ENCODE data around the gene PITRM1. TPM values are rescaled to one million over a fixed set of nuclear protein-coding genes. Genes with fewer than 3 reads are reported as not detected.
"Not testable (repeated sequence)": the region's sequence is repeated elsewhere in the genome, so short reads cannot be mapped to it uniquely, and the experiment has no call there.

The PITRM1 gene
- total RNA-seq, 1 experiment from 2014 or later: 134 TPM

DNA sequence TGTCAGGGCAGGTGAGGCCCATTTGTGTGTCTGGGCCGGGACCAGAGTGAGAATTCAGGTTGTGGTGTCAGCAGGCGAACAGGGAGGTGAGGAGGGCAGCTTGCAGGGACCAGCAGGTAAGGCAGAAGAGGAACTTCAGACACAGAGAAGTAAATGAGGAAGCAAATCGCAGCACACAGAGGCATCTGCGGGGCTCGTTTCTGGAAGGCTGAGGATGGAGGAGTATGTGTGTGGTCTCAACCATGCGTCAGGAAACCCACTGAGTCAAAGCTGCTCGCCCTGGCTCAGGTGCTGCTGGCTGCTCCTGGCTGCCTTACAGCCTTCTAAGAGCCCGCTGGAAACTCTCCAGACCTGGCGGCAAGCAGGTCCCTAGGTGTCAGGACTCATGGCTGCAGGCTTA lies 26.9 kb upstream of the PITRM1 start:
- DNase-seq (ENCODE audit: low read depth): no peak

GRCh38 chr10:3198900-3199299 lies 26.3 kb upstream of the PITRM1 start:
- no peak for DNase-seq (ENCODE audit: low read depth)

DNA sequence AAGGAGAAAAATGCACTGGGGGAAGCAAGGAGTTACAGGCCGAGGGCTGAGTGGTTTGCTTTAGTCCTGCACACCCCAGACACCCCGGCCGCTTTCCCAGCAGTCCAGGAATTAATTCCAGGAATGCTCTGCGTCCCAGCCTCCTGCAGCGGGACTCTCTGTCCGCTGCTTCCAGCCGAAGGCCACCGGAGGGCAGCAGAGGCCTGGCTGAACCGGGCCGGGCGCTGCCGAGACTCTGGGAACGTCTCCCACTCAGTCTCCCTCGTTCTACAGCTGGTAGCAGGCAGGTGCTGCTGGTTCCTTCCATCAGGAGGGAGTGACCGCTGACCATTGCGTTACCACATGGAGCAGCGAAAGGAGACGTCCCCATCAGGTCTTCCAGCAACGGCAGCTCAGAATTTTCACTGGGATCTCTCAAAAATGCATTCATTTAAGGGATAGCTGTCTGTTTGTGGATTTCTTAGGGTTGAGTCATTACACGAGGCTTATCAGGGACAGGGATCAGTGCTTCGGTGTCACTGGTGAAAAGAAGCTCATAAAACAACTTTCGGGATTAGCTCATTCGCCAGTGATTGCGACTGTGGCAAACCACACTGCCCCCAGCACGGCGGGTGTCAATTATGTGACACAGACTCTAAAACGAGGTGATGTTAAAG lies 24.9 kb upstream of the PITRM1 start:
- DNase-seq (ENCODE audit: low read depth): peak; percentile 77

DNA sequence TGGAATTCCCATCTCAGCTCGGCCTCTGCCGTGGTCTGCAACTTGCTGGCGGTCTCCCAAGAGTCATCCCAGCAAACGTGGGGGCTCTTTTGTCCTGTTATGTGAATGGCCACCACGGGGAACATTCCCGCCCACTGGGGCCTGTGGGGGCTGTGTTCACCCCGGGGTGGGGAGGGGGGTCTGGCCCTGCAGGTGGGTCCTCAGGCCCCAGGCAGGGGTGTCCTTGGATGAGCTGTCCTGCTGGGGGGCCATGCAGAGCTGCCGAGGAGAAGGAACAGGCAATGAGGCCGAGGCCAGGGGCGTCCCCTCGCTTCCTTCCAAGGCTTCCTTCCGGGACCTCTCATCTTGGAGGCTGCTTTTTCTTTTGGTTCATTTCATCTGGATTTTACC lies 24.4 kb upstream of the PITRM1 start:
- no peak for DNase-seq (ENCODE audit: low read depth)

- DNase-seq (ENCODE audit: low read depth): no peak
Measured at GRCh38 chr10:3196482-3196881, 23.9 kb upstream of the PITRM1 start.

GRCh38 chr10:3195726-3196125 lies 23.1 kb upstream of the PITRM1 start:
- peak; percentile 24 for DNase-seq (ENCODE audit: low read depth)

GRCh38 chr10:3195286-3195685 lies 22.7 kb upstream of the PITRM1 start:
- DNase-seq (ENCODE audit: low read depth): no peak

DNA sequence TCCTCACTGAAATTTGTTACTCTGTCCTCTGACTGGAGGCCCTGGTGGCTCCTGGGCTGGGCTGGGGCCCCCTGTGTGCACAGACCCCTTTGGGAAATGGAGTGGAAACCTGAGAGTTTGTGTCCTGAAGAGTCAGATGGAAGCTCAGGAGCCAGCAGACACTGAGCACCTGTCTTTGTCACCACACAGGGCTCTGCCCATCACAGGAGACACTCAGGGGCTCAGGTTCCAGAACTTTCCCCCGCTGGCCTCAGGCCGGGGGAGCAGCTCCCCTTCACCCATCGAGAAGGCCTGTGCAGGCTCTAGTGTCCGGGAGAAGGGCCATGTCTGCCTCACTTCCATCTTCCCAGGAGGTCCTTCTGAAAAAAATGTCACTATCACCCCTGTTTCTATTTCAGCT lies 22.3 kb upstream of the PITRM1 start:
- DNase-seq (ENCODE audit: low read depth): no peak

GRCh38 chr10:3193751-3194150 lies 21.2 kb upstream of the PITRM1 start:
- DNase-seq (ENCODE audit: low read depth): no peak

DNA sequence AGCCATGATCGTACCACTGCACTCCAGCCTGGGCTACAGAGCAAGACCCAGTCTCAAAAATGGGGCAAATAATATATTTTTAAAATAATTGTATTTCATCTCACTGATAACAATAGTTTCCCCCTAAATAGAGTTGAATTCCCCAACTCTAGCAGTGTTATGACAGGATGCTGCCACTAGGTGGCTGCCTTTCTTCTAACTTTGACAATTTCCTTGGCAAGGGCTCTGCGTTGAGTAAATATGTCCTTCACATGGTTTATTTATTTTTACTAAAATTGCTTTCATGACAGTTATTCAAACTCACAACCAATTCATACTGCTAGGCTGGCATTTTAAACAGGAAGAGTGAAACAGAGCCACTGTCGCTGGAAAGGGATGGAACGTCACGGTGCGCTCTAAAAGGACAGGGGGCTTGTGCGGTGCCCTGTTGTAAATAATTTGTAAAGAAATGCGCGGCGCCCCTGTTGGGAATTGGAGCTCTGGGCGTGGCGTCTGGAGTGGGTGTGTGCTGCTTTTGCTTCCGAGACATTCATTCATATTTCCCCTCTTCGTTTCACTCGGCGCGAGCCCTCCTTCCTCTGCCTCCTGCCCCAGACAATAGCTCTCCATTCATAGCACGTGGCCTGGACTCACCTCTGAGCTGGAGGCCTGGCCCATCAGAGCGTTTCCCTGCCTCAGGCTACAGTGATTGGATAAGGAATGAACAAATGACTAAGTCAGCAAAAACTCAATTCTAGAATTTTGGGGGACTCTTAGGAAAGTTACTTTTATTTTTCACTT lies 20.5 kb upstream of the PITRM1 start:
- DNase-seq (ENCODE audit: low read depth): peak; percentile 58

- DNase-seq (ENCODE audit: low read depth): no peak
Measured at GRCh38 chr10:3190817-3191216, 18.2 kb upstream of the PITRM1 start.

DNA sequence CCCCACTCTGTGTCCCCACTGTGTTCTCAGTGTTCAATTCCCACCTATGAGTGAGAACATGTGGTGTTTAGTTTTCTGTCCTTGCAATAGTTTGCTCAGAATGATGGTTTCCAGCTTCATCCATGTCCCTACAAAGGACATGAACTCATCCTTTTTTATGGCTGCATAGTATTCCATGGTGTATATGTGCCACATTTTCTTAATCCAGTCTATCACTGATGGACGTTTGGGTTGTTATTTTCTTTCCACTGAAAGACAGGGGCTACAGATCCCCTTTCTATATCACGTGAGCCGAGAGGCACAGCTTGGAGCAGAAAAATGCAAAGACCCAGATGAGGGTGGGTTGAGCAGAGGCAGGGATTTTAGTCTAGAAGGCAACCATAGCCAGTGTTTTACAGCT lies 14.6 kb upstream of the PITRM1 start:
- DNase-seq (ENCODE audit: low read depth): not testable (repeated sequence)

- DNase-seq (ENCODE audit: low read depth): no peak
Measured at GRCh38 chr10:3186368-3186767, 13.8 kb upstream of the PITRM1 start.

DNA sequence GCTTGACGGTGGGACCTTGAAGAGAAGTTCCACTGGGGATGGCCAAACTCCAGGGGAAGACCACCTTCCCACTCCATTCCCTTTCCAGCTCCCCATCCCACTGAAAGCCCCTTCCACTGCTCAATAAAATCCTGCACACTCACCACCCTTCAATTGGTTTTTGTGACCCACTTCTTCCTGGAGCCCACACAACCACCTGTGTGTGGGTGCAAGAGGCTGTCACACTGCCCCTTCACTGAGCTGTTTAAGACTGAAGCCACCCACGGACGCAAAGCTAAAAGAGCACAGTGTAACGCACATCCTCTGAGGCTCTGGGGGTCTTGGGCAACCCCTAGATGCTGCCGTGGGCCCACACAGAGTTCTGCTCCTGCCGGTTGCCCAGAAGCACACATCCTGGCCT lies 12.8 kb upstream of the PITRM1 start:
- DNase-seq (ENCODE audit: low read depth): no peak

DNA sequence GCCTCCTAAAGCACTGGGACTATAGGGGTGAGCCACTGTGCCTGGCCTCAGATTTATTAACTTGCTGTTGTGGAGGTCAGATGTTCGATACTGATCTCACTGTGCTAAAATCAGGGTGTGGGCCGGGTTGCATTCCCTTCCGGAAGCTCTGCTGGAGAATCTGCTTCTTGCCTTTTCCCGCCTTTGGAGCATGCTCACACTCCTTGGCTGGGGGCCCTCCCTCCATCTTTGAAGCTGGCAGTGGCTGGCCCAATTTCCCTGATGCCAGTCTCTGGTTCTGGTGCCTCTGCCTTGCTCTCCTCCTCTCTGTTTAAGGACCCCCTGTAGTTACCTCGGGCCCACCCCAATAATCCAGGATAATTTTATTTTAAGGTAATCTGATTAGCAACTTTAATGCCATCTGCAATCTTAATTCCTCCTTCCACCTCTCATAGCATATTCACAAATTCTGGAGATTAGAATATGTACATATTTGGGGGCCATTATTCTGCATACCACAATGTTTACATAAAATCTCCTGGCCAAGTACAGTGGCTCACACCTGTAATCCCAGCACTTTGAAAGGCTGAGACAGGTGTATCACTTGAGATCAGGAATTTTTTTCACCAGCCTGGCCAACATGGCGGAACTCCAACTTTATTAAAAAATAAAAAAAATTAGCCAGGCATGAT lies 7.9 kb upstream of the PITRM1 start:
- no peak for DNase-seq (ENCODE audit: low read depth)

DNA sequence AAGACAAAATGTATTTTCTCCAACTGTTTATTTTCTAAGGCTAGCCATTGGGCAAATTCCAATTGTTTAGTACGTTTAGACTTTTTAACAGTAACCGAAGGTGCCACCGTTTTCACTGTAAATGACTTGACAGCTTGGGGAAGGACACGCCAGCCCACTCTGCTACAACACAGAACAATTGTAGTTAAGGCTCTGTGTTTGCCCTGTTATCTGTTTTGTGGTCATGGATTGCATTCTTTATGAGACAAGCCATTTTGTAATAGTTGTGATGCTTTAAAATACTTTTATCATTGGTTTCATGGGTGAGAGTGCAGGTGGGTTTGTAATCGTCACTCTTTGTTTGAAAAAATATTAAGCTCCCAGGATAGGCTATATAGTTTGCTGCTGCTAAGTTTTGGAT lies 6.6 kb upstream of the PITRM1 start:
- no peak for DNase-seq (ENCODE audit: low read depth)

DNA sequence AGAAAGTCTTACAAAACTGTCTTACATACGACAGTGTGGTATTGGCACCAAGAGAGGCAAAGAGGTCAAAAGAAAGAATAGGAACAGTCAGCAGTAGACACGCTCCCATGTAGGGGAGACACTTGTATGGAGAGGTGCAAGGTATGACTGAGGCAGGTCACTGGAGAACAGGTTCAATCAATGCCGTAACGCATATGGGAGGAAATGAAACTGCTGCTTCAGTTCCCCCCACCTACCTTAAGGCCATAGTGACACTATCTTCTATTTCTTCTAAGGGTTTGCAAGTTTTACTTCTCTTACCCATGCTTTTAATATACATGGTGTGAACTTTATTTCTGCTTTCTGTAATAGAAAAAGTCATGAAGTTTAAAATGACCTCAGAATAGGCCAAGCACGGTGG lies 5.5 kb upstream of the PITRM1 start:
- DNase-seq (ENCODE audit: low read depth): no peak

DNA sequence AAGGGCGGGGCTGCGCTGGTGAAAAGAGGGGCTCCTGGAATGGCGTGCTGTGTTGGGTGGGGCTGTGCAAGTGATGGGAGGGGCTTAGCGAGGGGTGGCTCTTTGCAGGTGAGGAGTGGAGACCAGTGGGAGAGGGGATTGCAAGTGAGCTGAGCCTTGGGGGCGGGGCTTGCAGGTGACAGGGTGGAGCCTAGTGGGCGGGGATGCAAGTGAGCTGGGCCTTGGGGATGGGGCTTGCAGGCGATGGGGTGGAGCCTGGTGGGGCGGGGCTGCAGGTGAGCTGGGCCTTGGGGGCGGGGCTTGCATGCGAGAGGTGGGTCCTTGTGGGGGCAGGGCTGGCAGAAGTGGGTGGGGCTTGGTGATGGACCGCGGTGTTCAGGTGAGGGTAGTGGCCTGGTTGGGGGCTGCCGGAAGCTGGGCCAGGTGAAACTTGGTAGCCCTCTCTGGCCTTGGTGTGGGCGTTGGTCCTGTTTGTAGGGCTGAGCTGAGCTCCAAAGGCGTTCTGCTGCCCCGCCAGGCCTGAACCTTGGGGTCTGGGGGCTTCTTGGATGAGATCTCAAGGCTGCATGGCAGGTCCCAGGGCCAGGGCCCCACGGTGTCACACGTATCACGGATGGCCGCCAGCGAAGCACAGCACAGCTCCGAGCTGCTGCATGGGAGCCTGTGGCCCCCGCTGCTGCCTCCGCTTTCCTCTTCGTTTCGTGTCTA lies 743 bp upstream of the PITRM1 start:
- no peak for DNase-seq (ENCODE audit: low read depth)

DNA sequence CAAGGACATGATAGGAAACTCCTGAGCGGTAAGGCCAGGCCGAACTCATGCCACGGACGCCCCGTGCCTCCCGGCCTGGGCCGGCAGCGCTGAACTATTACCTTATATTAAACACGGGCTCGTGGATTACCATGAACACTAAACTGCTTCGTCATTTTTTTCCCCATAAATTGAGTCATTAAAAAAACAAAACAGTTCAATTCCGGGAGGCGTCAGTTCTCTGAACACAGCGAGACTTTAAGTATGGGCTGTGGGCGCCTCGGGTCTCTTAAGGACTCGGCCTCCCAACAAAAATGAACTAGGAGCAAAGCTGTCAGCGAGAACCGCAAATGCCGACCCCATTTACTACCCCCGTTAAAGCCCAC lies 519 bp downstream of the PITRM1 start:
- peak; percentile 77 for DNase-seq (ENCODE audit: low read depth)

- not testable (repeated sequence) for DNase-seq (ENCODE audit: low read depth)
Measured at GRCh38 chr10:3171488-3171887, 1.1 kb downstream of the PITRM1 start.

DNA sequence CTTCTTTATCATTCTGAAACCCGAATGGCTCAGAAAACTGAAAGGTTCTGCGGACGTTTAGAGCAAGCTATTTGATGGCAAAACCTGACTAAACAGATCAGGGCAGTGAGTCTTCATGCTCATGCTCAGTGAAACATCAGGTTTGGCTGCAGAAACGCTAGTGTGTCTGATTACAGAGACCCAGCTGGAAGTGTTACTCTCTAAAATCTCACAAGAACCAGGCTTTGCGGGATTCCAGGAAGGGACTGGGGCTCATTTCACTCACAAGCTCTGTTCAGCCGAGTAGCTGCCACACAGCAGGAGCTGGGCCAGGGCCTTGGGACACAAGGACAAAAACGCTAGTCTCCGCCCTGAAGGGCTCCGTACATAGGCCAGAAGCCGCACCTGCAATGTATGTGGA lies 2.9 kb downstream of the PITRM1 start:
- no peak for DNase-seq (ENCODE audit: low read depth)

DNA sequence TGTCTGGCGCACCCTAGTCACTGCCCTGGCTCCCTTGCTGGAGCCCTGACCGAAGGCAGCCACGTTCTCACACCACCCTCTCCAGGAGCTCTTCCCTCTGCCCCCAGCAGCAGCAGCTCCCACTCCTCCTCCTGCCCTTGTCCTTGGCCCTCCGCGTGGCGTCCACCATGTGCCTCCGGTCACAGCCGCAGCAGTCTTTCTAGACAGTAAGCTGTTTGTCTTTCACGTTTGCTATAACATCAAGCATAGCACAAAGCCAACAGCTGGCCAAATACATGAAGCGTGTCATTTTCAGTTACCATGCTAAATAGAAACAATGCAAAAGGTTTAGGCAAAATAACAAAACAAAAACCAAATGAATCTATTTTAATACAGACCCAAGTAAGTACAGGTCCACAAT lies 3.3 kb downstream of the PITRM1 start:
- no peak for DNase-seq (ENCODE audit: low read depth)
